DND-41 (cell line): ENCODE results near the gene KPNA1.
A peak's percentile ranks its signal among the peaks of the same experiment; 100 is the strongest.

ENCODE experiments used
- EZH2 ChIP-seq: IDR thresholded peaks from 3 replicates; pipeline ENCODE4 v1.6.1; 2012; ENCODE audit warnings: borderline replicate concordance, low read depth, mild to moderate bottlenecking, moderate library complexity, low read length, inconsistent platforms; ENCODE audit not compliant: severe bottlenecking
- TF ChIP-seq, protein P1 (sequence below): IDR thresholded peaks from 2 replicates; pipeline ENCODE4 v1.5.1; 2012; ENCODE audit warnings: borderline replicate concordance, low read length, moderate library complexity, mild to moderate bottlenecking; ENCODE audit not compliant: poor library complexity, severe bottlenecking; ENCODE audit errors: extremely low read depth

DNA sequence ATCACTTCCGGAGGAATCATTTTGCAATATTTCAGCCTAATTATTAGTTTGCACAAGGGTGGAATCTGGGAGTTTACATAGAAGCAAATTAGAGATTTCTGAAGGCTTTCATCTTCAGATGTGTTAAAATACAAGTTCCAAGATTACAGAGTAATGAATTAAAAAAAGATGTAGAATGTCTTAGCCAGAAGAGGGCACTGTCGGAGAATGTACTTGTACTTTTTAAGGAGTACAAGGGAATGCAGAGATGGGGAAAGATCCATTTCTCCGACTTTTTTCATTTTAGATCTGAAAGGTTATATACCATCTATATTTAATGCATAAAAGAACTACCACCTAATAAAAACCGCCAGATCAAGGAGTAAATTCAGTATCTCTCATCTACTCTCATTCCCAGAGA lies 55.7 kb downstream of the KPNA1 start:
- TF ChIP-seq, protein P1, sequence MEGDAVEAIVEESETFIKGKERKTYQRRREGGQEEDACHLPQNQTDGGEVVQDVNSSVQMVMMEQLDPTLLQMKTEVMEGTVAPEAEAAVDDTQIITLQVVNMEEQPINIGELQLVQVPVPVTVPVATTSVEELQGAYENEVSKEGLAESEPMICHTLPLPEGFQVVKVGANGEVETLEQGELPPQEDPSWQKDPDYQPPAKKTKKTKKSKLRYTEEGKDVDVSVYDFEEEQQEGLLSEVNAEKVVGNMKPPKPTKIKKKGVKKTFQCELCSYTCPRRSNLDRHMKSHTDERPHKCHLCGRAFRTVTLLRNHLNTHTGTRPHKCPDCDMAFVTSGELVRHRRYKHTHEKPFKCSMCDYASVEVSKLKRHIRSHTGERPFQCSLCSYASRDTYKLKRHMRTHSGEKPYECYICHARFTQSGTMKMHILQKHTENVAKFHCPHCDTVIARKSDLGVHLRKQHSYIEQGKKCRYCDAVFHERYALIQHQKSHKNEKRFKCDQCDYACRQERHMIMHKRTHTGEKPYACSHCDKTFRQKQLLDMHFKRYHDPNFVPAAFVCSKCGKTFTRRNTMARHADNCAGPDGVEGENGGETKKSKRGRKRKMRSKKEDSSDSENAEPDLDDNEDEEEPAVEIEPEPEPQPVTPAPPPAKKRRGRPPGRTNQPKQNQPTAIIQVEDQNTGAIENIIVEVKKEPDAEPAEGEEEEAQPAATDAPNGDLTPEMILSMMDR = peak; percentile 42
- TF ChIP-seq EZH2 = no peak
